Measurements from ENCODE around the gene RPS21.
A peak's percentile ranks its signal among the peaks of the same experiment; 100 is the strongest.

RPS21 gene

DNA sequence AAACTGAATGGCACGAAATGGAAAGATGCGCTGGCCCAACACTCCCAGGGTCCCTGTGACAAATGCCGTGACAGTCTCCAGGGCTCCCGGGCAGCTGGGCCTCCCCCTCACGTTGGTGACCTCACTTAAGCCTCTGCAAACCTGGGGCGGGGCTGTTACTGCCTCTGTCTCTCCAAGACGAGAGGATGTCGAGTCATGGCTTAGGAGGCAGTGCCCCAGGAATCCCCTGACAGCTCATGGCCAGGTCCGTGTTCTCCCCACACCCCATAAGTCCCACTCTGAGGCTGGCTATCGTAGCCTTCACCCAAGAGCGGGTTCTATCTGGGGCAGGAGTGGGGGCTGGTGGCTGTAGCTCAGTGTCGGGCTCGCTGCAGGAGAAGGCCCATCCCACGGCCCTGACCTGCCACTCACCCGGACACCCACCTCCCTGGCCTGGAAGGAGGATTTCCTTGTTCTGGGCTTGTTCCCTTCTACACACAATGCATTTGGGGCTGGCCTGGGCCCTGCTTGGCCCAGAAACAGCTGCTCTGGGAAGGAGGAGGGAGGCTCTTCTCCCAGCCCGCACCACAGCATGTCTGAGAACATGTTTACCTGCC lies 5.6 kb upstream of the RPS21 start:
- no peak for DNase-seq

DNA sequence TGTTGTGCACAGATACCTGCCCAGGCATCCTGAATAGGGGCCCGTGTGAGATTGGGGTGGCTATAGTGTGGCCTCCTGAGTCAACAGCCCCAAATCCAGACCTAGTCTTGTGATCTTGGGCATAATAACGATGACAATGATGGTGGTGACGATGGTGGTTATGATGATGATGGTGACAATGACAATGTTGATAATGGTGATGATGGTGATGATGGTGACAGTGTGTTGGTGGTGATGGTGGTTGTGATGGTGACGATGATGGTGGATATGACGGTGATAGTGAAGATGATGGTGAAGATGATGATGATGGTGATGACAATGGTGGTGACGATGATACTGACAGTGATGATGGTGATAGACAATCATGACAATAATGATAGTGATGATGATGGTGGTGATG lies 5.1 kb upstream of the RPS21 start:
- no peak for DNase-seq

DNA sequence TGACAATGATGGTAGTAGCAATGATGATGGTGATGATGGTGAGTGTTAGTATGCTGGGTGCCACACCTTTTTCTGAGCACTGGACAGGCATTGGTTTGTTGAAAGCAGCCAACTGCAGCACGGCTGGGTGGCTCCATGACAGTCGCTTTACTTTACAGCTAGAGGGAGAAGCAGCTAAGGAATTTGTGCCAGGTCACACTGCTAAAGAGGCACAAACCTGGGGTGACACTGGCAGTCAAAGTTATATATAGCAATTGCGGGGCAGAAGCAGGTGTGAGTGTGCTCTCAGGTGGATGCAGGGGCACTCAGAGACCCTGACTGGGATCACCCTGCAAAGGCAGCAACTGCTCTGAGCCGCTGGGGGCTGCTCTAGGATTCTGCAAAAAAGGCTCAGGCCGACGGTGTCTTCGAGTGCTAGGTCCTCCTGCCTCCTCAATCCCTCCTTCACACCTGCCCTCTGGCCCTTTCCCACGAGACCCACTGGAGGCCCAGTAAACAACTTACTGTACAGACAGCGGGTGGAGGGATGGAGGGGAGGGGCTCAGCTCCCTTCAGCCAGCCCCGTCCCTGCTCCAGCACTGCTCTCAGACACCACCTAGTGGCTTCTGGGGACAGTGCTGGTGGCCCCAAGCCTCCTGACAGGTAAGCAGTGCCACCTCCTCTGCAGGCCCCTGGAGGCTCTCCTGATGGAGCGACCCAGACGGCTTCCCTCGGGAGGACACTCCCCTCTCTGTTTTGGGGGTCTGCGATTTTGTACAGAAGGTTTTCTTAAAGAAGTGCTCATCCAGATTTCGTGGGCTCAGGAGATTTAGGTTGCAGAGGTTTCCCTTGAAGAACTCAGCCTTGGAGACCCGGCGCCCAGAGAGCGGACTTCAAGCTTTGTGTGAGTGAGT lies 4.4 kb upstream of the RPS21 start:
- DNase-seq, result peak; percentile 85

DNA sequence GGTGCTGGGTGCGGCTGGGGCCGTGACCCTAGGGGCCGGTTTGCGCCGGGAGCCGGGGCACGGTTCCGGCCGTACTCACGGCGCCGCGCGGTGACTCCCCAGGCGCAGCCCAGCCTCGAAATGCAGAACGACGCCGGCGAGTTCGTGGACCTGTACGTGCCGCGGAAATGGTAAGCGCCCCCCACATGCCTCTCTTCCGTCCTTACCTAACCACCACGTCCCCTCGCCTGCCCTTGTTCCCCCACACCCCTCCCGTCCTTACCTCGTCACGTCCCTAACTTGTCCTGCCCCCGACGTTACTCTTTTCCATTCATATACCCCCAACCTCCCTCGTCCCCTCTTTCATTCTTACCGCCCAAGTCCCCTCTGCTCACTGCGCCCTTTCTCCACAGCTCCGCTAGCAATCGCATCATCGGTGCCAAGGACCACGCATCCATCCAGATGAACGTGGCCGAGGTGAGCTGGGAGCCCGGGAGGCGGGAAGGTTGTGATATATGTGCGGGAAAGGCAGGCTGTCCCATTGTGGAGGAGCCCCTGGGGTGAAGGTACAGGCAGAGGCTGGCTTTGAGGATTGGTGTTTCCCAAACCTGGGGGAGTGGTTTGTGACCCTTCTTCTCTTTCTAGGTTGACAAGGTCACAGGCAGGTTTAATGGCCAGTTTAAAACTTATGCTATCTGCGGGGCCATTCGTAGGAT lies 463 bp downstream of the RPS21 start:
- DNase-seq, result no peak

DNA sequence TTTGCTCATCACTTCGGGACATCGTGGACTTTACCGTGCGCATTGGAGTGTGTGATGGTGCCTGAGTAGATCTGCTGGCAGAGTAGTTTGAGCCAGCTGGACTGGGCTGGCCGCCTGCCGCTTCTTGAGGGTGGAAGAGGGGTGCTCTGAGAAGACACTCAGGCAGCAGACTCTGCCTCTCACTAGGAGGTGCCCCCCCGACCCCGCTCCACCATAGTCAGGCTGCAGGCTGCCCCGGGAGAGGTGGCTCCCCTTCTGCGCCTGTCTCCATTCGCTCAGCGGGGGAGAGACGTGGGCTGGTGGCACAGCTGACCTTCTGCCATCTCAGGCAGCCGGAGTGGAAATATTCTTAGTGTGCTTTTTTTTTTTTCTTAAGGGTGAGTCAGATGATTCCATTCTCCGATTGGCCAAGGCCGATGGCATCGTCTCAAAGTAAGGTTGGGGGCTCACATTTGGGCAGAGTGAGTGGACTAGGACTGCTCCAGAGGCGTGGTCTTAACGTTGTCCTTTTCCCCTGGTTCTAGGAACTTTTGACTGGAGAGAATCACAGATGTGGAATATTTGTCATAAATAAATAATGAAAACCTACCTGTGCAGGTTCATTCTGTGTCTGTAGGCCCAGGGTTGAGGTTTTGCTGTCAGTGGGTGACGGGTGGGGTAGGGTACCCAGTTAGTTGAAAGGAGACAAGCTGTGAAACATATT lies 1.2 kb downstream of the RPS21 start:
- DNase-seq, result no peak

DNA sequence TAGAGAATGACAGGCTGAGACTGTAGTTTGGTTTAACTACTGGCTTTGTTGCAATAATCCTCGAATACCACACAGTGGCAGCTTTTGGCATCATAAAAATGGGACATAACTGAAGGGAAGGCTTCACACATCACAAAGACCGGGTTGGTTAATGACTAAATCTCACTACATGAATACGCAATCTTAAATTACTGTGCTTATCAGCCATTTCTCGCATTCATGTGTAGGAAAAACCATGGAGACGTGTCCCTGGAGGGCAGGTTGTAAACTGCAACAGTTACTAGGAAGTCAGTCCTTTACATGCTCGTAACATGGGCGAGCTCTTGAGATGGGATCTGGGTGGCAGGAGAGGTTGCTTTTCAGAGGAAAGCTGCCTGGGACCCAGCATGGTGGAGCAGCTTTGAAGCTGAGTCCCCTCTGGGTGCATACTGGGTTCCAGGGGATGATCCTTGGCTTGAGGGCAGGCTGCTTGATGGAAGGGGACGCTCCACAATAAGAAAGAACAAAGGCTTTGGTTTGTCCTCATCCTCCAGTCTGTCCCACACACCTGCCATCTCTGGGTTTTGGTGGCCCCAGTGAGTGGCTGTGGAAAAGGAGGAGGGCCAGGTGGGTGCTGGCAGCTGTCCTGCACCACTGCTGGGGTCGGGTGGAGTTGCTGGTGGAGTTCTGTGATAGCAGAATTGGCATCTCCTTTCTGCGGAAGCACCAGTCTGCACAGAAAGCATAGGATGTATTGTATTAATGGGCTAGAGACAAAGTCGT lies 2.1 kb downstream of the RPS21 start:
- no peak for DNase-seq

DNA sequence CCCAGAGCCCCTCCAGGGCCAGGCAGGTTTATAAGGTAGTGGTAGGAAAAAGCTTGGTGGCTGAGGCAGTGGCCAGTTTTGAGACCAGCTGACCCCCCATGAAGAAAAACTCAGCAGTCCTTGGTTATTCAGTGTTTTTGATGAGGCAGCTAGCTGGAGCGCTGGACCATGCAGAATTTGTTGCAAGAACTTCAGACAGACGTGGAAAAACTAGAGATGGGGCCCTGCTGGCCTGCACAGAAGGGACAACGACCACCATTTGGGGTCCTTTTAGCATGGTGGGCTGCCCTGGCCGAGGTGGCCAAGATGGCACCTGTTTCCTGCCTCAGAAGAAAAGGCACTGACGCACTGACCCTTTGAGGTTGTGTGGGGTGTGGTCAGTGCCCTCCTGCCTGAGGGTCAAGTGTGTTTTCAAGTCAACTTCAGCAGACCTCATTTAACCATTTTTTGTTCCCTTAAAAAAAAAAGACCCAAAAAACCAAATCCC lies 2.7 kb downstream of the RPS21 start:
- no peak for DNase-seq

DNA sequence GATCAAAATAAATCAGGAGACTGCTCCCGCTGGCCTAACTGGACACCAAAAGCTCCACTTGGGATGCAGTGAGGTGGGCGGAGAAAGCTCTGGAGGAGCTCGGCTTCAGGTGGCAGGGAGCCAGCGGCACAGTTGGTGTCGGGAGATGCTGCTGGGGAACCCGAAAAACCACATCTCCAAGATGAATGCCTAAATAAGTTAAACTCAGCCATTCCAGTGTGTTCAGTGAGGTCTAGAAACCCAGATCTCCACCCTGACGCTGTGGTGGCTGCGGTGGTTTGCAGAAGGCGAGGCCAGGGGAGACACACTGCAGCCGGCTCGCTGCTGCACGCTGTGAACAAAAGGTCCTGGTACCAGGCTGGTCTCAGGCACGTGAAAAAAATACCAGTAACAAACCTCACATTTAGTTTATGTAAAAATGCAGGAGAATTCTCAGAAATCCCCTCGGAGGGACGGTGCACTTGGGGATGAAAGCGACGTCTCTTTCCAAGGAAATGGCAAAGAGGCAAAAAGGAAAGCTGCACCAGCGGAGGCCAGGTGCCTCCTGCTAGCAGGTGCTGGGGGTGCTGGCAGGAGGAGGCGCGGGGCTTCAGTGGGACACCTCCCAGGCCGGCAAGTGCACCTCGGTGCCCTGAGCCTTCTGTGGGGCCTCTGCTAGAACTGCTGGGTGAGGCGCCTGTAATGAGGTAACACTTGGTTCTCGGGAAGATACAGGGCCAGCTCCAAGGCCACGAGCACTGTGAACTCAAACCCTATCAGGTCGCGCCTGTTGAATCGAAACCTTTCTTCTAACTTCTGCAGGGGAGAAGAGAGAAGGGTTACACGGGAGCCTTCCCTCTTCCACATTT lies 3.6 kb downstream of the RPS21 start:
- no peak for DNase-seq

DNA sequence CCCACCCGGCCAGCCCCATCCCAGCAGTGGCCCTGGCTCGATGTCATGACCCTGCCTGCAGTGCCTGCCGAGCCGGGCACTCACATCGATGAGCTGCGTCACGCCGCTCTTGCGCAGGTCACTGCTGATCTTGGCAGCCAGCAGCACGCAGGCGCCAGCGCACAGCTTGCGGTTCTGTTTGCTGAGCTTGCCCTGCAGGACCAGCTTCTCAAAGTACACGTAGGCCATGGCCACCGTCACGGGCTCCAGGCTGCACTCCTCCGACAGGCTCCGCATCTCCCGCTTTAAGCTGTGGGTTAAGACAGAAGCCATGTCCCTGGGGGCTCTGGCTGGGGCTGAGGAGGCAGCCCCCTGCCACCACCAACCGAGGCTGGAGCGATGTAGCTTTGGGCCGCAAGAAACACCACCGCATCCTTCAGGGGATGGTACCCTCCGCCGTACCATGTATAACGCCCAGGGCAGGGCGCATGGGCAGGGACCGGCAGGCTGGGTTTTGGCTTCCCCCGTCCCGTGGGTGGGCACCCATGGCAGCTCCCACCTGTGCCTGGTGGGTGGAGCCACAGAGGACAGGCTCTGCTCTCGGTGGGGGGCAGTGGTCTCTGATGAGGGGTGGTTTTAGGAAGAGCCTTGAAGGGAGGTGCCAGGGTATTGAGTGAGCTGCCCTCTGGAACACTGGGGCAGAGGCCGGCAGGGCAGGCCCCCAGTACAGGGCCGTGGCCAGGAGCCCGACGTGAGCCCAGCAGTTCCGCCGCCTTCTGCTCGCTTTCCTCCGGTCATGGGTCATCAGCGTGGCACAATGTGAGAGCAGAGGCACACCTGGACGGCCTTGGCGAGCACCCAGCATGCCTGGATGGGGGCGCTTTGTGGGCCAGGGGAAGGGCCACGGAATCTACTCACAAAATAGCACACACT lies 4.5 kb downstream of the RPS21 start:
- no peak for DNase-seq

DNA sequence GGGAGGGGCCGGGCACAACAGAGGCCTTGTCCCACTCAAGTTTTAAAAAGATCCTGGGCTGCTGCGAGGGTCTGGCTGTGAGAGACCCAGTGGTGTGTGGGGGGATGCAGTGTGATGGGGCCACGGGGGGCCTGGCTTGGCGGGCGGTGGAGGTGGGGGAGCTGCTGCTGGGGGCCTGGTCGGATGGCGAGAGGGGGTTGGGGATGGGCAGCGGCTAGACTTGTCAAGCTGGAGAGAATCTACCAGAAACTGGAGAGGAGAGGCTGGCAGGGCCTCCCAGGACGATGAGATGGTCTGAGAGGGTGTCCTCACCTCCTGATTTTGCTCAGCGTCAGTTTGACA lies 5.1 kb downstream of the RPS21 start:
- no peak for DNase-seq

DNA sequence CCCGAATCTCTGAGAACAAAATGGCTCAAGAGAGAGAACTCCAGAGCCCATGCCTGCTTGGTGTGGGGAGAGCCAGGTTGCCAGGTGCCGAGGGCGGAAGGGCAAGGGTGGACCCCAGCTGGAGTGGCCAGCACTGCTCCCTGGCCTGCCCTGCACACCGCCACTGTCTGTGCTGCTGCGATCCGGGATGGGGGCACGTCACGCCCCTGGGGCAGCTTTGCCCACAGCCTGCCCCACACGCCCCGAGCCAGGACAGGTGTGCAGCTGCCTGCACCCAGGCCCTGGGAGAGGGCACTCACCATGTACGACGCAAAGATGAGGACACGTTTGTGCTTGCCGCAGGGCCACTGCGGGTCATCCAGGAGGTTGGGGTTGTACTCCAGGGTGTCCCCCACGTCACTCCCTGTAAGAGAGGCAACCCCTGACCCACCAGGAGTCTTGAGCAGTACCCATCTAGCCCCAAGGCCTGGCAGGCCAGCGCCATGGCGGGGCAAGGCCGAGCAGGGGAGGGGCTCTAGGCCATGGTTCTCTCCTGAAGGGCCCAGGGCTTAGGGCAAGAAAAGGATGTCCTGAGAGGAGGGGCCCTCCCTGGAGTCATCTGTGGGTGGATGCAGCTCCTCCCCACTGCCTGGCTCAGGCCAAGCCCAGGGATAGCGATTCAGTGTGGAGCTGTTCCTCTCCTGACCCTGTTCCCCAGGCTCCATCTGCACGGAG lies 5.9 kb downstream of the RPS21 start:
- no peak for DNase-seq

DNA sequence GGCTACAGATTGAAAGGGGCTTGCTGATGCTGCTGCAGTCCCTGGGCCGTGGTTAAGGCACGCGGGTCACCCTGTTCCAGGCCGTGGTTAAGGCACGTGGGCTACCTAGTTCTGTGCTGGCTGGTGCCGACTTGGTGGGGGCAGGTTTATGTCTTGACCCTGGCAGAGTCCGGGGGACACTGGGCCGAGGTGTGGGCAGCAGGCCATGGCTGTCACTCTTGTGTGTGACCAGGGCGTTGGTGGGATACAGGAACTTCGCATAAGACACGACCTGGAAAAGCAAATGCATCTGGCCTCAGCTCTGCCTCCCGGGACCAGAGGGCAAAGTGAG lies 6.4 kb downstream of the RPS21 start:
- no peak for DNase-seq

DNA sequence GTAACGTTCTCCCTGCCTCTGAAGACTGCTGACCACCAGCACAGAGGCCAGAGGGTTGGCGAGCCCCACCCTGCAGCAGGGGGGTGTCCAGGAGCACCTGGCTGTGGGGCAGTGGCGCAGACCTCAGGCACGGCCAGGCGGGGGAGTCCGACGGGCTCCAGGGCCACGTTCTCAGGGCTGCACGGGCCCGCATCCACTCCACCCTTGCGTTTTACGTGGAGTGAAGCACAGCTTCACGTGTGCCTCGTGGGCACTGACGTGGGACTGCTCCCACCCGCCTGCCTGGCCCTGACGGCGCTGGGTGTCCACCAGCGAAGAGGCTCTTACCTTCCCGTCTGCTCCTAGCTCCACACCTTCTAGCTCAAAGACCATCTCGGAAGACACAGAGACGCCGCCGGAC lies 6.9 kb downstream of the RPS21 start:
- DNase-seq, result no peak

DNA sequence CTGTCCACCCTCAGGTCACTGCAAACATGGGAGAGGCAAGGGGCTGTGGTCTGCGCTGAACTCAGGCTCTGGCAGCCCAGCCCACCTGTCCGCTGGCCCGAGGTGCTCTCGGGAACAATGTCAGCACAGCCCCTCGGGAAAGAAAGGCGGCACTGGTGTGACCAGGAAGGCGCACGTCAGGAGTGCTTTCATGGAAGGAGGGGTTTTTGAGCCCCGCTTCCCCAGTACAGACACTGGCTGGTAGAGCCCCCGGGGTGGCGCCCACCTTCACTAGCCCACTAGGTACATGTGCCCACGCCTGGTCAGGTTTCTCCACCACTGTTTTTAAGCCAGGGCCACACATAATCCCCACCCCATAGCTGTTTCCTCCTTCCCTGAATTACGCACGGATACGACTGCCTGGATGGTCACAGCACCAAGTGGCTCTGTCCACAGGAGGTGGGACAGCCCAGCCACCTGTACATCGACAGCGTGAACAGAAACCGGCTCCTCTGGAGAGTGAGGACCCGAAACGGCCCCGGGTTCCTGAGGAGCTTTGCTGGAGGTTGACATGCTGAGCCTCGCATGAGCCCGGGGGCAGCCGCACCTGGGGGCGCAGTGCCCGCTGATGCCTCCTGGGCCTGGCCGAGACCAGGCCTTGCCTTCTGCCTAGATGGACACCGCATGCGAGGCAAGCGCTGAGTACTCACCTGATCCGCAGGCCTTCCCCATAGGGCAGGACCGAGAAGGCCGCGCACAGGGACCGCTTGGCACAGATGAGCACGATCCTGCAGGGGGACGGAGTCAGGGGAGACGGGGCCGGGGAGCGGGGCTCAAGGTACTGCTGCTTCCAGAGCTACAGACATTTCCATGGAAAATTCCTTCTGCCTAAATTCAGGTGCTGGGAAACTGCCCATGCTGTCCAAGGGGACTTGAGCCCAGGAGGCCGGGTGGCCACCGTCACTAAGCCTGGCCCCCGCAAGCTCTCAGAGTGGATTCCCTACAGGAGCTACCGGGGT lies 7.6 kb downstream of the RPS21 start:
- DNase-seq, result no peak

DNA sequence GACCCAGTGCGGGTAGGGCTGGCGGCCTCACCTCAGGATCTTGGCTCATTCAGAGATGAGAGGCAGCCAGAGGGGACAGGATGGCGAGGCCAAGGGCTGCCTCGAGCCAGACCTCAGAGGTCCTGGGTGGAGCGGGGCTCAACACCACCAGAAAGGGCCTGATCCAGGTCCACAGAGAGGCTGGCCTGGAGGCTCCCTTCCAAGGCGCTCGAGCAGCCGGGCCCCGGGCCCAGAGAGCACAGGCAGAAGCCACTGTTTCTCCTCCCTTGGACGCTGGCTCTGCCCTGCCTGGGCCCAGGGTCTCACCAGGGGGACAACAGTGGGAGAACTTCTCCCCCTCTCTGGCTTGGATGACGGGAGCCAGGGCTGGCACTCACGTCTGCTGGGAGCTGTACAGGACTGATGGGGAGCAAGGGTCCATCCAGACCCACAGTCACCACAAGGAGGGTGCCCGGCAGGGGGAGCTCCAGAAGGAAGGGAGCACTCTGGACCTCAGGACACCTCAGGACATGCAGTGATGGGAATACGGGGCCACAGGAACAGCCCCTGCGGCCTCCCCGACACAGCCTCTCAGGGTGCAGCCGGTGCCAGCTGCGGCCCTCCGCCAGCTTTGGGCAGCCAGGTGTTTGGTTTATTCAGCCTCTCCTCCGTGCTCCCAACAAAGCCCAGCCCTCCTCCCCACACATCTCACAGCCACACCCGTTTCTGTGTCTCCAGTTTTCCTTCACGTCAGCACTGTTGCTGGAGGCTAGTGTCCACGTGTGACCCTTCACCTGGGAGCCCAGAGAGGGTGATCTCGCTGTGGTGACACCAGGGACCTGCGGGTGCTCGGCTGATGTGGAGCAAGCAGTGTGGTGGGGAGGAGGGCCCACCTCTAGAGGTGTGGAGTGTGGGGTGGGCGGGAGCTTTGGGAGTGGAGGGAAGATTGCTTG lies 8.7 kb downstream of the RPS21 start:
- no peak for DNase-seq

DNA sequence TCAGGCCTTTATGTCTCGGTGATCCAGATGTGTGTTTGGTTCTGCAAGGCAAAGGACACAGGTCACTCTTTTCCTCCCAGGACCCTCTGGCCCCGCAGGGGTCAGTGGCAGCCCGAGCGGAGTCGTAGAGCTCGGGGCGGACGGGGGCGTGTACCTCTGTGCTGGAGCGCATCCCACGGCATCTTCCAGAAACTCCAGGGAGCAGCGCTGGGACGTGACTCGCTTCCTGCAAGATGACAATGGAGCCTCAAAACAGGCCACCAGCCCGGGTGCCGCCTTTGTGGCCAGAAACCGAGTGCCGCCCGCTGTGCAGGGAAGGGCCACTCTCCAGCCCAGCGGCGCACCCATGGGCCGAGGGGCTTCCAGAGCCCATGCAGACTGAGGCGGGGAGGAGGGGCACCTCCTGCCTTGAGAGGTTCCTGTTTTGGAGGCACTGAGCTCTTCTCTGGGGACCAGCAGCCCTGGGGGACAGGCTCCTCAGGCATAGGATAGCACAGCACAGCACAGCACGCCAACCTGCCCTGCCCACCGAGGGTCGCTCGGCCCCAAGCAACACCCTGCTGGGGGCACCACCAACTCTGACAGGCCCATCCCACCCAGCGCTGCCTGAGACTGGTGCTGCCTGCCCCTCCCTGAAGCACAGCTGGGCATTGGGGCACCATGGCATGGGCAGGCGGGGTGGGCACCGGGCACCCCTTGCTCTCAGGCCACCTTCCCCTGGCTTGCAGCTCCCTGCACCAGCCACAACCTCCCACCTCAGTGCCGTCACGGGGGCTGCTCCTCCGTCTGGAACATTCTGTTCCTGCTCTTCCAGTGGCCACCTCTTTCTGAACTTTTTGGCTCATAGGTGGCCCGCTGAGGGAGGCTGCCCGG lies 9.7 kb downstream of the RPS21 start:
- no peak for DNase-seq

All from activated CD8-positive, alpha-beta memory T cell treated with anti-CD3 and anti-CD28 coated beads, Interleukin-2, amount 50 U/mL, for 48 hours (primary cell).